Ovary (tissue), 3 donors: ENCODE data around the gene PSMB8.

ENCODE experiments used
- CTCF ChIP-seq, 3 donors: fragments of 450-650 bp in 2 of 3; fragments of 200-600 bp in 1 of 3; IDR thresholded peaks; one replicate each; pipeline versions ENCODE4 v1.5.1 to v1.8.0; 2016 to 2022; ENCODE audit warnings: antibody characterized with exemption in 3 of 3, mild to moderate bottlenecking in 1 of 3
- EP300 ChIP-seq: sonication (generic); formaldehyde crosslinking; IDR thresholded peaks from one replicate; pipeline ENCODE4 v1.6.1; 2017; ENCODE audit warnings: antibody characterized with exemption
- POLR2A ChIP-seq: fragments of 450-650 bp; IDR thresholded peaks from one replicate; pipeline ENCODE4 v1.6.1; 2017; ENCODE audit warnings: antibody characterized with exemption, mild to moderate bottlenecking, moderate library complexity
- donor health status: DM: no; HTN: no; CAD: no.

- no peak for TF ChIP-seq CTCF (IDR thresholded peaks at IDR 0.05)
- no peak for TF ChIP-seq POLR2A
- TF ChIP-seq EP300: no peak
Measured at GRCh38 chr6:32839356-32839755, 4.5 kb downstream of the PSMB8 start.
